ENCODE measurements around the gene TCF12.

DNA sequence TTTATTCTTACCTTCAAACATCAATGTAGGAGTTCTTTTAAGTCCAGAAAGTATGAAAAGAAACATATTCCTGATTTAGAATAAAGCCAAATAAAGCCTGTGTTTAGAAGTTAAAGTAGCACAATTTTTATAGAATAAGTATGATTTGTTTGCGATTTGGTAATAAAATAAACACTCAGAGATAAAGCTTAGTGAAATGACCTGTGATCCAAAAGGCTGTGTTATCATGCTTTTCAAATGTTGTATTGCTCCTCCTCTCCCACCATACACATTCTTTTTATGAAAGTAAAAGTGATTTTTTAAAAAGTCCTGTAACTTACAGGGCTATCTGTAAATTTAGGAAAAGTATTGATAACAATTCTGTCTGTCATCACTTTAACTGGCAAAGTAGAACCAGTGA is 319.2 kb downstream of the TCF12 start:
- TF ChIP-seq, protein P1, sequence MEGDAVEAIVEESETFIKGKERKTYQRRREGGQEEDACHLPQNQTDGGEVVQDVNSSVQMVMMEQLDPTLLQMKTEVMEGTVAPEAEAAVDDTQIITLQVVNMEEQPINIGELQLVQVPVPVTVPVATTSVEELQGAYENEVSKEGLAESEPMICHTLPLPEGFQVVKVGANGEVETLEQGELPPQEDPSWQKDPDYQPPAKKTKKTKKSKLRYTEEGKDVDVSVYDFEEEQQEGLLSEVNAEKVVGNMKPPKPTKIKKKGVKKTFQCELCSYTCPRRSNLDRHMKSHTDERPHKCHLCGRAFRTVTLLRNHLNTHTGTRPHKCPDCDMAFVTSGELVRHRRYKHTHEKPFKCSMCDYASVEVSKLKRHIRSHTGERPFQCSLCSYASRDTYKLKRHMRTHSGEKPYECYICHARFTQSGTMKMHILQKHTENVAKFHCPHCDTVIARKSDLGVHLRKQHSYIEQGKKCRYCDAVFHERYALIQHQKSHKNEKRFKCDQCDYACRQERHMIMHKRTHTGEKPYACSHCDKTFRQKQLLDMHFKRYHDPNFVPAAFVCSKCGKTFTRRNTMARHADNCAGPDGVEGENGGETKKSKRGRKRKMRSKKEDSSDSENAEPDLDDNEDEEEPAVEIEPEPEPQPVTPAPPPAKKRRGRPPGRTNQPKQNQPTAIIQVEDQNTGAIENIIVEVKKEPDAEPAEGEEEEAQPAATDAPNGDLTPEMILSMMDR (IDR thresholded peaks at IDR 0.05): no peak
- TF ChIP-seq POLR2A (IDR thresholded peaks at IDR 0.05): no peak
